Measurements from ENCODE around the gene SEMA5A. TPM values are rescaled to one million over a fixed set of nuclear protein-coding genes. Genes with fewer than 3 reads are reported as not detected.

The SEMA5A gene
- total and polyA plus RNA-seq, 2 donors, result 1.2 to 2.5 TPM

- 96% methylated on average over 7 of the region's 7 CpGs for WGBS
- Histone ChIP-seq H3K9me3 (ENCODE audit: control insufficient read depth in 2 of 2, insufficient read depth in 1 of 2, low read length in 1 of 2) (no peaks in the 10 kb centered on the region), H3K4me1 (ENCODE audit: control insufficient read depth in 2 of 2, insufficient read depth in 2 of 2, low read length in 2 of 2) (no peaks in the 10 kb centered on the region), H3K36me3 (ENCODE audit: control insufficient read depth in 2 of 2, insufficient read depth in 2 of 2, low read length in 1 of 2) (no peaks in the 10 kb centered on the region), H3K27me3 (ENCODE audit: control insufficient read depth in 2 of 2, insufficient read depth in 1 of 2, low read length in 1 of 2) (no peaks in the 10 kb centered on the region), H3K4me3 (ENCODE audit: low read length in 2 of 2) (no peak overlapping the region), H3K27ac (ENCODE audit: low read depth in 1 of 2, low read length in 1 of 2) (no peak overlapping the region)
- no peak for DNase-seq (ENCODE audit: low read depth in 6 of 9, low spot score in 9 of 9)
Observed at GRCh38 chr5:9380109-9380508, 165.8 kb downstream of the SEMA5A start.

DNA sequence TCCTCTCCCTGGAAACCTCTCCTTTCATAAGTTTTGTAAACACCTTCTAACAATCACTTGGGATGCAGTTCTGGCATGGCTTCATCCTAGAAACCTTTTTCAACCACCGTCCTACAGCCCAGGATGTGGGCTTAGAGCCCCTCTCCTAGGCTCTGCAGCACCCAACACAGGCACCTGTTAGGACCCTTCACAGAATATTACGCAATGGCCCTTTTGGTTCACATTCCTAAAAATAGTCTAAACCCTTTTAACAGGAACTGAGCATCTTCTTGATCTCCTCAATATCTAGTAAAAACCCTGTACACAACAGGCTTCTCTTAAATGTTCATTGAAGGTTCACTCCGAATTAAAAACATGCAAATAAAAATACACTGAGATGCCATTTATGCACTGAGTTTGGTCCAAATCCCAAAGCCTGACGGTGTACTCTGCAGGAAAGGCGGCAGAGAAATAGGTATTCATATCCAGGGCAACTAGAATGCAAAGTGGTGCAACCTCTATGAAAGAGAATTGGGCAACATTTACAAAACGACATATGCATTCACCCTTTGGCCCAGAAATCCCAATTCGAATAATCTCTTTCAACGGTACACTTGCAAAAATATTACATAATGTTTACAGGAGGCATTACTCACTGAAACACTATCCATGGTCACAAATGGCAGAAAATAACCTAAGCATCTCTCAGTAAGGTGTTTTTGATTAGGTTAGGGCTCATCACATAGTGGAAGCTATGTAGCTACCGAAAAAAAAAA lies 169.3 kb downstream of the SEMA5A start:
- Histone ChIP-seq H3K27me3 (ENCODE audit: control insufficient read depth in 2 of 2, insufficient read depth in 1 of 2, low read length in 1 of 2) (no peaks in the 10 kb centered on the region), H3K4me3 (ENCODE audit: low read length in 2 of 2) (no peak overlapping the region), H3K4me1 (ENCODE audit: control insufficient read depth in 2 of 2, insufficient read depth in 2 of 2, low read length in 2 of 2) (no peaks in the 10 kb centered on the region), H3K27ac (ENCODE audit: low read depth in 1 of 2, low read length in 1 of 2) (no peak overlapping the region), H3K36me3 (ENCODE audit: control insufficient read depth in 2 of 2, insufficient read depth in 2 of 2, low read length in 1 of 2) (no peaks in the 10 kb centered on the region), H3K9me3 (ENCODE audit: control insufficient read depth in 2 of 2, insufficient read depth in 1 of 2, low read length in 1 of 2) (no peaks in the 10 kb centered on the region)
- 87% methylated on average over 9 of the region's 9 CpGs for WGBS
- DNase-seq (ENCODE audit: low read depth in 6 of 9, low spot score in 9 of 9), result no peak

DNA sequence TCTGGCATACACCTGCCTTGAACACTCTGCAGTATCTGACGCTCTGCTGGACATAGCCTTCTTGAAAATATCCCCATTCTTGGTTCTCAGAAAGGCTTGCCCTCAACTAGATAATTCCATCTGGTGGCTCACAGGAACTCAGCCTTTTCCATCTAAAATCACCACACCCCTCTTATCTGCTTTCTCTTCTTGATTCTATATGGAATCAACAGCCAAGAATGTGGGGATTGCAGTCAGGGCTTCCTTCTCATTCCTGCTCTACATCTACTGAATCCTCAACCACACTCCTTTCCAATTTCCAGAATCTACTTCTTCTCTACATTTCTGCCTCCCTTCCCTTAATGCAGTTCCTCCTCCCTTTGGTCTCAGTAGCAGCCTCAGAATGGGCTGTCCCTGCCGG lies 170.1 kb downstream of the SEMA5A start:
- H3K9me3 ChIP-seq (ENCODE audit: control insufficient read depth in 2 of 2, insufficient read depth in 1 of 2, low read length in 1 of 2), result no peaks in the 10 kb centered on the region
- DNase-seq (ENCODE audit: low read depth in 6 of 9, low spot score in 9 of 9), result no peak
- 96% methylated on average over 2 of the region's 2 CpGs for WGBS
- no peaks in the 10 kb centered on the region for H3K27me3 ChIP-seq (ENCODE audit: control insufficient read depth in 2 of 2, insufficient read depth in 1 of 2, low read length in 1 of 2)
- no peaks in the 10 kb centered on the region for H3K36me3 ChIP-seq (ENCODE audit: control insufficient read depth in 2 of 2, insufficient read depth in 2 of 2, low read length in 1 of 2)
- no peaks in the 10 kb centered on the region for H3K4me1 ChIP-seq (ENCODE audit: control insufficient read depth in 2 of 2, insufficient read depth in 2 of 2, low read length in 2 of 2)
- no peak overlapping the region for H3K27ac ChIP-seq (ENCODE audit: low read depth in 1 of 2, low read length in 1 of 2)
- H3K4me3 ChIP-seq (ENCODE audit: low read length in 2 of 2), result no peak overlapping the region

GRCh38 chr5:9374025-9374424 lies 171.8 kb downstream of the SEMA5A start:
- Histone ChIP-seq H3K36me3 (ENCODE audit: control insufficient read depth in 2 of 2, insufficient read depth in 2 of 2, low read length in 1 of 2) (no peaks in the 10 kb centered on the region), H3K27ac (ENCODE audit: low read depth in 1 of 2, low read length in 1 of 2) (no peak overlapping the region), H3K9me3 (ENCODE audit: control insufficient read depth in 2 of 2, insufficient read depth in 1 of 2, low read length in 1 of 2) (no peaks in the 10 kb centered on the region), H3K27me3 (ENCODE audit: control insufficient read depth in 2 of 2, insufficient read depth in 1 of 2, low read length in 1 of 2) (no peaks in the 10 kb centered on the region), H3K4me3 (ENCODE audit: low read length in 2 of 2) (no peak overlapping the region), H3K4me1 (ENCODE audit: control insufficient read depth in 2 of 2, insufficient read depth in 2 of 2, low read length in 2 of 2) (no peaks in the 10 kb centered on the region)
- WGBS, result 90% methylated on average over 4 of the region's 4 CpGs
- DNase-seq (ENCODE audit: low read depth in 6 of 9, low spot score in 9 of 9), result no peak

DNA sequence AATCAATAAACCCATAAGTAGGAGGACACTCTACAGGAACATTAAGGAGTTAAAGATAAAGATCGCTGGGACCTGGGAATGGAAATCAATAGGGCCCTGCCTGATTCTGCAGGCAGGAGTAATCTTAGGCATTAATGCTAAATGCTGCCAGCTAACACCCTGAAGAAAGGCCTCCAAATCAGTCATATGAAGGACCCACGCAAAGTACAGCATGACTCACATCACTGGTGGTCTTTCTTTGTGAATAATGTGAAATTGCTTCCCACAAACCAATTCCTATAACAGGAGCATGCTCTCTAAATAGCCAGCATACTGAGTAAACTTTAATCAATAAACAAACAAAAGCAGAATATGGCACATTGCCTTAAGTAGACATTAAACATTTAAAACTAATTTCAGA lies 172.3 kb downstream of the SEMA5A start:
- no peak for DNase-seq (ENCODE audit: low read depth in 6 of 9, low spot score in 9 of 9)
- Histone ChIP-seq H3K27me3 (ENCODE audit: control insufficient read depth in 2 of 2, insufficient read depth in 1 of 2, low read length in 1 of 2) (no peaks in the 10 kb centered on the region), H3K4me1 (ENCODE audit: control insufficient read depth in 2 of 2, insufficient read depth in 2 of 2, low read length in 2 of 2) (no peaks in the 10 kb centered on the region), H3K27ac (ENCODE audit: low read depth in 1 of 2, low read length in 1 of 2) (no peak overlapping the region), H3K36me3 (ENCODE audit: control insufficient read depth in 2 of 2, insufficient read depth in 2 of 2, low read length in 1 of 2) (no peaks in the 10 kb centered on the region), H3K9me3 (ENCODE audit: control insufficient read depth in 2 of 2, insufficient read depth in 1 of 2, low read length in 1 of 2) (no peaks in the 10 kb centered on the region), H3K4me3 (ENCODE audit: low read length in 2 of 2) (no peak overlapping the region)
- 94% methylated on average over 2 of the region's 2 CpGs for WGBS

DNA sequence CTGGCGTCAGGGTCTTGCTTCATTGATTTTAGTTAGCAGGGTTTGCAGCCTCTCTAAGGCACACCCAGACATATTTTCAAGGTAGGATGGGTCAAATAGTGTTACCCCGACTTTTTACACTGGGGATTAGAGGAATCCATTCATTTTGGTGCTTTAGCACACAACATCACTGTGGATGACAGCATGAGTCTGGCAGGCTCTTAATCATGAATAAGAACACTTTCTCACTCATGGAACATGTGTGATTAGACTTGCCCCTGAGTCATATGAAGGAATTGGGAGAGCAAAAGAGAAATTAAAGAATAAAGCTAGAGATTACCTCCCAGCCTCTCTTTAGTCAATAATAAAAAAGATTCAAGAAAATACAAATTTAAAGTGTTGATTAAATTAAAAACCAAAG lies 175.6 kb downstream of the SEMA5A start:
- Histone ChIP-seq H3K27ac (ENCODE audit: low read depth in 1 of 2, low read length in 1 of 2) (no peak overlapping the region), H3K4me1 (ENCODE audit: control insufficient read depth in 2 of 2, insufficient read depth in 2 of 2, low read length in 2 of 2) (no peaks in the 10 kb centered on the region), H3K9me3 (ENCODE audit: control insufficient read depth in 2 of 2, insufficient read depth in 1 of 2, low read length in 1 of 2) (no peaks in the 10 kb centered on the region), H3K27me3 (ENCODE audit: control insufficient read depth in 2 of 2, insufficient read depth in 1 of 2, low read length in 1 of 2) (no peaks in the 10 kb centered on the region), H3K4me3 (ENCODE audit: low read length in 2 of 2) (no peak overlapping the region), H3K36me3 (ENCODE audit: control insufficient read depth in 2 of 2, insufficient read depth in 2 of 2, low read length in 1 of 2) (no peaks in the 10 kb centered on the region)
- no peak for DNase-seq (ENCODE audit: low read depth in 6 of 9, low spot score in 9 of 9)
- WGBS, result 85% methylated on average over 2 of the region's 2 CpGs

DNA sequence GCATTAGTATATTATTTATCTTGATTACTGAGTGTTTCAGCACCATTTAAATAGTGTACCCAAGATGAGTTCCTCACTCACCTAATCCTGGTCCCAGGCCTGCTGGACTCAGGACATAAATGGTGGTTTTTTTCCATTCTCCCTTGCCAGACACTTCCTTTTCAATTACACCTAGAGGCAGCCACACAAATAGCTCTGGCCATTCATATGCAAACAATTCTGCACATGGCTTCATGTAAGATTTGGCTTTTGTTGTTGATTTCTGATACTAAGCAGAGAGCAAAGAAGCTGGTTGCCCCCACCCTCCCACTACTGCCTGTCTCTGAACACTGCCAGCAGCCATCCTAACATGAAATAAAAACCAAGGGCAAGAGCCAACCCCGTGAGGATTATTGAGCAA lies 180.4 kb downstream of the SEMA5A start:
- H3K36me3 ChIP-seq (ENCODE audit: control insufficient read depth in 2 of 2, insufficient read depth in 2 of 2, low read length in 1 of 2), result no peaks in the 10 kb centered on the region
- no peak overlapping the region for H3K4me3 ChIP-seq (ENCODE audit: low read length in 2 of 2)
- no peaks in the 10 kb centered on the region for H3K4me1 ChIP-seq (ENCODE audit: control insufficient read depth in 2 of 2, insufficient read depth in 2 of 2, low read length in 2 of 2)
- no peak for DNase-seq (ENCODE audit: low read depth in 6 of 9, low spot score in 9 of 9)
- WGBS, result 90% methylated on average over 1 of the region's 1 CpG
- H3K9me3 ChIP-seq (ENCODE audit: control insufficient read depth in 2 of 2, insufficient read depth in 1 of 2, low read length in 1 of 2), result no peaks in the 10 kb centered on the region
- no peak overlapping the region for H3K27ac ChIP-seq (ENCODE audit: low read depth in 1 of 2, low read length in 1 of 2)
- no peaks in the 10 kb centered on the region for H3K27me3 ChIP-seq (ENCODE audit: control insufficient read depth in 2 of 2, insufficient read depth in 1 of 2, low read length in 1 of 2)

DNA sequence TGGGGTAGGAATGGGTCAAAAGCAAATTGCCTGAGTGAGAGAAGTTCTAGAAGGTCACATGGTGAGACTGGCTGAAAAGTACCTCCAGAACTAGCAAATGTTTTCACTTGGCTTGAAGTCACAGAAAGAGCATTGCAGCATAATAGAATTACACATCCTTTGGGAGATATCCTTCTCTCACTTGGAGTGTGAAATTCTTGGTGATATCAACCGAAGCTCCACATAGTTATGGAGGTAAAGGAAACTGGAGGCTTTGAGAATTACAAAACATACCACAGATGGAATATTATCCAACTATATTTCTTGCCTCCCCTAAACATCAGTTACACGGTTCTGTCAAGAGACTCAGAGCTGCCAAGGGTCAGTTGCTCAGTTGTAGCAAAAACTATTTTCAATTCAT lies 182.4 kb downstream of the SEMA5A start:
- Histone ChIP-seq H3K9me3 (ENCODE audit: control insufficient read depth in 2 of 2, insufficient read depth in 1 of 2, low read length in 1 of 2) (no peaks in the 10 kb centered on the region), H3K36me3 (ENCODE audit: control insufficient read depth in 2 of 2, insufficient read depth in 2 of 2, low read length in 1 of 2) (no peaks in the 10 kb centered on the region), H3K4me3 (ENCODE audit: low read length in 2 of 2) (no peak overlapping the region), H3K4me1 (ENCODE audit: control insufficient read depth in 2 of 2, insufficient read depth in 2 of 2, low read length in 2 of 2) (no peaks in the 10 kb centered on the region), H3K27me3 (ENCODE audit: control insufficient read depth in 2 of 2, insufficient read depth in 1 of 2, low read length in 1 of 2) (no peaks in the 10 kb centered on the region), H3K27ac (ENCODE audit: low read depth in 1 of 2, low read length in 1 of 2) (no peak overlapping the region)
- WGBS, result 58% methylated on average over 2 of the region's 2 CpGs
- no peak for DNase-seq (ENCODE audit: low read depth in 6 of 9, low spot score in 9 of 9)

DNA sequence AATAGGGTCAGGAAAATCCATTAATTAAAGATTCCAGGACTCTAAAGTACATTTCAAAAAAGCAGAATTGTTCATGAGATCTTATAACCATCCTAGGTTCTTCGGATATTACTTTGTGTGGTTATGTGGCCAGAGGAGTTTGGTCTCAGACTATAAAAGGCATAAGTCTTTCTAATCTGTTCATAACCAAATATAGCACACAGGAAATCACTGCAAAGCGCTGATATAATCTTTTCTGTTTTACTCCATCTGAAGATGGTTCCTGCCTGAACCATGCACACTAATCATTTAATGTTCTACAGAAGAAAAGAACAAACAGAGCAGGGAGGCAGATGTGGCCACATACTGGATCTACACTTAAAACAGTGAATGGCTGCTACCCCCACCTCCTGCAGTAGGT lies 182.8 kb downstream of the SEMA5A start:
- no peaks in the 10 kb centered on the region for H3K9me3 ChIP-seq (ENCODE audit: control insufficient read depth in 2 of 2, insufficient read depth in 1 of 2, low read length in 1 of 2)

More for the DNA sequence above, 182.8 kb downstream of the SEMA5A start:
- Histone ChIP-seq H3K36me3 (ENCODE audit: control insufficient read depth in 2 of 2, insufficient read depth in 2 of 2, low read length in 1 of 2) (no peaks in the 10 kb centered on the region), H3K27me3 (ENCODE audit: control insufficient read depth in 2 of 2, insufficient read depth in 1 of 2, low read length in 1 of 2) (no peaks in the 10 kb centered on the region), H3K27ac (ENCODE audit: low read depth in 1 of 2, low read length in 1 of 2) (no peak overlapping the region), H3K4me1 (ENCODE audit: control insufficient read depth in 2 of 2, insufficient read depth in 2 of 2, low read length in 2 of 2) (no peaks in the 10 kb centered on the region), H3K4me3 (ENCODE audit: low read length in 2 of 2) (no peak overlapping the region)
- DNase-seq (ENCODE audit: low read depth in 6 of 9, low spot score in 9 of 9), result no peak
- 4% methylated on average over 2 of the region's 2 CpGs for WGBS

All from thymus (tissue), 11 donors.